Lower leg skin (tissue), 3 donors: ENCODE results near the gene NDST1.

Experiments
- CTCF ChIP-seq, 3 donors: fragments of 450-650 bp; IDR thresholded peaks; one replicate each; pipeline ENCODE4 v1.5.1; 2016; ENCODE audit warnings: antibody characterized with exemption in 3 of 3, mild to moderate bottlenecking in 3 of 3, moderate library complexity in 2 of 3
- POLR2A ChIP-seq, 2 donors: fragments of 450-650 bp; IDR thresholded peaks; one replicate each; pipeline ENCODE4 v1.6.1; 2016 to 2017; ENCODE audit warnings: antibody characterized with exemption in 2 of 2, mild to moderate bottlenecking in 1 of 2, moderate library complexity in 1 of 2

GRCh38 chr5:150506571-150507473, 1.1 kb upstream of the NDST1 start:
- TF ChIP-seq CTCF (IDR thresholded peaks at IDR 0.05) (no peak), POLR2A (IDR thresholded peaks at IDR 0.05) (no peak)
